HCT116 (cell line): ENCODE data around the gene ZCCHC2. TPM values are rescaled to one million over a fixed set of nuclear protein-coding genes. Genes with fewer than 3 reads are reported as not detected.

Experiments
- ATAC-seq: fragments of 200-7000 bp; cut with Tn5 transposase; 2 replicates; pipeline ENCODE4 v1.9.1; 2020; ENCODE audit warnings: mild to moderate bottlenecking, moderate library complexity
- BruUV-seq: library from RNA; stranded (reverse); fragments of 400-500 nt; replicated peaks from 2 replicates; lab custom pipeline; 2021; lab: Mats Ljungman, UMichigan
- CTCF ChIA-PET: fragments of 300-600 bp; sonication (Branson Sonifier 250); formaldehyde crosslinking; loops from one replicate; lab custom pipeline; 2021; ENCODE audit warnings: antibody characterized with exemption; lab: Charles Lee
- POLR2A ChIA-PET: fragments of 300-600, 350-600 bp; sonication (Branson Sonifier 250); formaldehyde crosslinking; loops from one replicate; lab custom pipeline; 2021; ENCODE audit warnings: antibody characterized with exemption; lab: Charles Lee
- RAD21 ChIA-PET, 2 experiments: fragments of 300-600 bp; sonication (Branson Sonifier 250); formaldehyde crosslinking; loops; one replicate each; lab custom pipeline; 2023; ENCODE audit warnings: low total read pairs in 2 of 2; ENCODE audit not compliant: uncharacterized antibody in 2 of 2, unreplicated experiment in 2 of 2, low non-redundant PET in 1 of 2; lab: Charles Lee
- DNase-seq: peaks from one replicate; pipeline ENCODE4 v3.0.0-alpha.2; 2010; ENCODE audit warnings: low read depth, low spot score
- H2AFZ ChIP-seq: fragments of 200-600 bp; shearing (Covaris generic), sonication (generic); 2 replicates; pipeline ENCODE4 v1.6.1; 2017; ENCODE audit warnings: low read depth, mixed run types, mixed read lengths, antibody characterized with exemption, low read length; ENCODE audit not compliant: poor library complexity, severe bottlenecking
- H3K27ac ChIP-seq: 2 replicates; pipeline ENCODE4 v1.5.1; 2012; ENCODE audit warnings: low read depth, low read length
- H3K27me3 ChIP-seq: fragments of 200-600 bp; sonication (generic); 2 replicates; pipeline ENCODE4 v1.6.1; 2016; ENCODE audit warnings: mixed run types, low read length, mixed read lengths; ENCODE audit not compliant: insufficient read depth
- H3K36me3 ChIP-seq, 2 experiments: fragments of 200-500 bp in 1 of 2; fragments of 200-600 bp in 1 of 2; sonication (Bioruptor generic) in 1 of 2; sonication (generic) in 1 of 2; 2 replicates each; pipeline versions ENCODE4 v1.5.1 to v1.6.1; 2014 to 2016; ENCODE audit warnings: low read length in 2 of 2, inconsistent platforms in 1 of 2, mixed read lengths in 1 of 2, mixed run types in 1 of 2; ENCODE audit not compliant: insufficient read depth in 2 of 2, control insufficient read depth in 1 of 2
- H3K4me1 ChIP-seq, 2 experiments: fragments of 200-600 bp in 1 of 2; sonication (generic) in 1 of 2; 2 replicates each; pipeline versions ENCODE4 v1.5.1 to v1.6.1; 2012 to 2017; ENCODE audit warnings: low read length in 2 of 2, inconsistent platforms in 1 of 2, mild to moderate bottlenecking in 1 of 2, mixed read lengths in 1 of 2, mixed run types in 1 of 2, moderate library complexity in 1 of 2; ENCODE audit not compliant: insufficient read depth in 2 of 2, control insufficient read depth in 1 of 2
- H3K4me2 ChIP-seq: fragments of 200-600 bp; sonication (generic); 2 replicates; pipeline ENCODE4 v1.6.1; 2017; ENCODE audit warnings: mixed run types, low read length, mixed read lengths
- H3K4me3 ChIP-seq, 2 experiments: fragments of 200-600 bp in 1 of 2; sonication (generic) in 1 of 2; replicated peaks in 1 of 2; 2 replicates each; pipeline ENCODE4 v1.5.1; 2011 to 2016; ENCODE audit warnings: low read length in 2 of 2, control low read depth in 1 of 2, low read depth in 1 of 2, mild to moderate bottlenecking in 1 of 2, mixed read lengths in 1 of 2, mixed run types in 1 of 2
- H3K79me2 ChIP-seq: fragments of 200-600 bp; sonication (generic); 2 replicates; pipeline ENCODE4 v1.6.1; 2017; ENCODE audit warnings: mild to moderate bottlenecking, mixed run types, low read length, moderate library complexity, mixed read lengths; ENCODE audit not compliant: insufficient read depth
- H3K9ac ChIP-seq: fragments of 200-600 bp; sonication (generic); 2 replicates; pipeline ENCODE4 v1.6.1; 2016; ENCODE audit warnings: low read length, mixed read lengths
- H3K9me2 ChIP-seq: fragments of 200-600 bp; sonication (generic), shearing (Covaris generic); 2 replicates; pipeline ENCODE4 v1.6.1; 2017; ENCODE audit warnings: mixed run types, mild to moderate bottlenecking, moderate library complexity; ENCODE audit not compliant: insufficient read depth
- H3K9me3 ChIP-seq, 2 experiments: fragments of 200-500 bp in 1 of 2; fragments of 200-600 bp in 1 of 2; sonication (Bioruptor generic) in 1 of 2; sonication (generic) in 1 of 2; 2 replicates each; pipeline ENCODE4 v1.6.1; 2014 to 2017; ENCODE audit warnings: low read length in 2 of 2, mixed read lengths in 2 of 2, inconsistent platforms in 1 of 2, low read depth in 1 of 2, mild to moderate bottlenecking in 1 of 2, mixed run types in 1 of 2, moderate library complexity in 1 of 2; ENCODE audit not compliant: control insufficient read depth in 1 of 2, insufficient read depth in 1 of 2
- H4K20me1 ChIP-seq: fragments of 200-600 bp; sonication (generic), shearing (Covaris generic); 2 replicates; pipeline ENCODE4 v1.6.1; 2017; ENCODE audit warnings: mixed run types, mild to moderate bottlenecking, moderate library complexity; ENCODE audit not compliant: insufficient read depth
- EGR1 ChIP-seq: IDR thresholded peaks from 2 replicates; pipeline ENCODE4 v1.6.1; 2012; ENCODE audit warnings: low read depth
- ELF1 ChIP-seq: IDR thresholded peaks from 2 replicates; pipeline ENCODE4 v1.6.1; 2012; ENCODE audit warnings: low read depth, borderline replicate concordance
- EZH2 ChIP-seq: fragments of 200-600 bp; sonication (generic); IDR thresholded peaks from 2 replicates; pipeline ENCODE4 v1.6.1; 2017; ENCODE audit warnings: antibody characterized with exemption, mixed run types
- POLR2A ChIP-seq: IDR thresholded peaks from 2 replicates; pipeline ENCODE4 v1.7.0; 2011; ENCODE audit warnings: borderline replicate concordance; ENCODE audit not compliant: insufficient read depth, insufficient read length; ENCODE audit errors: extremely low read depth
- intact Hi-C: fragments of 100-400 bp; cut with micrococcal nuclease; formaldehyde crosslinking; loops from 2 replicates; pipeline ENCODE4 v1.10.0; 2022
- total RNA-seq: library from RNA; stranded (reverse); gene quantifications from one replicate; pipeline ENCODE4 v1.2.1, GENCODE V29; 2021; ENCODE audit not compliant: unreplicated experiment
- TF ChIP-seq, protein P1 (sequence below), 3 experiments: fragments of 200-600 bp in 1 of 3; sonication (generic) in 1 of 3; IDR thresholded peaks in 2 of 3; conservative IDR thresholded peaks in 1 of 3; 2 replicates each; pipeline ENCODE4 v1.5.1; 2012 to 2017; ENCODE audit warnings: low read depth in 2 of 3, low read length in 2 of 3, antibody characterized with exemption in 1 of 3, borderline replicate concordance in 1 of 3, control low read depth in 1 of 3, mild to moderate bottlenecking in 1 of 3, mixed read lengths in 1 of 3, mixed run types in 1 of 3, moderate library complexity in 1 of 3; ENCODE audit not compliant: insufficient read depth in 1 of 3
- TF ChIP-seq, protein P2 (sequence below): IDR thresholded peaks from 2 replicates; pipeline ENCODE4 v1.6.1; 2012
- TF ChIP-seq, protein P3 (sequence below): IDR thresholded peaks from 2 replicates; pipeline ENCODE4 v1.6.1; 2012; ENCODE audit warnings: low read depth

ZCCHC2 gene
- total RNA-seq, 1 experiment from 2014 or later = 17.7 TPM

DNA sequence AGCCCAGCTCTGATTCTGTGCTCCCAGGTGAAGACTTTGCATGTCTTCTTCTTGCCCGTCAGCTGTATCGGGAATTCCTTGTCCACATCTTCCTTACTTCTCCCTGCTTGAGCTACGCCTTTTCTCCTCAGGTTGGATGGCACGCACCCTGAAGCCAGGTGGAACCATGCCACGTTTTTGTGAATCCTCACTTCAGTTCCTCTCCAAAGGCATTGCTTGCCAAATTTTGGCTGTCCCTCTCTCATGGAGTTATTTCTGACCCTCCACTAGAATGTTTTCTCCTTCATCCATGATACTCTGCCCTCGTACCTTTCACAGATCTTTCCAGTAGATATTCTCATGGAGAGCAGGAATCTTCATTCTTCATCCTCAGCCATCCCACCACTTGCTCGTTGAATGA lies 20.2 kb downstream of the ZCCHC2 start:
- H3K27ac ChIP-seq = no peak overlapping the region
- ATAC-seq = no peak
- intact Hi-C loops = no loop called here

DNA sequence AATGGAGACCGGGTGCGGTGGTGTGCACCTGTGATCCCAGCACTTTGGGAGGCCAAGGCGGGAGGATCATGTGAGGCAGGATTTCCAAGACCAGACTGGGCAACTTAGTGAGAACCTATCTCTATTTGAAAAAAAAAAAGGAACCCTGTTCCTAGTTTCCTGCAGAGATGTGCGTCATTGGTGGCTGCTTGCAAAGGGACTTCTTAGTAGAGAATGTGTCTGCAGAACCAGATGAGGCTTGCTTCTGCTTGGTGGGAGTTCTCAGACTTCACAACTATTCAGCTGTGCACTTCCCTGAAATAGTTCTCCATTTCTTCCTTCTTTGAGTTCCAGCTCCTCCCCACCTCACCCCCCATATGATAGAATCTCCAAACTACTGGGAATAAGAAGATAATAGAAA lies 22.3 kb downstream of the ZCCHC2 start:
- CTCF ChIA-PET = no interaction called here
- Histone ChIP-seq H4K20me1 (no peaks in the 10 kb centered on the region), H3K9ac (no peak overlapping the region), H3K27ac (no peak overlapping the region), H3K9me3 (no peaks in the 10 kb centered on the region), H3K4me1 (no peaks in the 10 kb centered on the region), H3K9me2 (no peaks in the 10 kb centered on the region), H3K4me3 (no peak overlapping the region), H3K27me3 (no peaks in the 10 kb centered on the region), H3K4me2 (no peak overlapping the region), H3K36me3 (peaks cover 6 to 12% of the 10 kb centered on the region in 2 experiments; a peak in 3 of 4 replicates), H2AFZ (no peak overlapping the region), H3K79me2 (no peaks in the 10 kb centered on the region; the same call in 1 of the 2 replicates)
- POLR2A ChIA-PET = no interaction called here
- TF ChIP-seq POLR2A (no peak), EGR1 (no peak), EZH2 (no peak)
- TF ChIP-seq, protein P1, sequence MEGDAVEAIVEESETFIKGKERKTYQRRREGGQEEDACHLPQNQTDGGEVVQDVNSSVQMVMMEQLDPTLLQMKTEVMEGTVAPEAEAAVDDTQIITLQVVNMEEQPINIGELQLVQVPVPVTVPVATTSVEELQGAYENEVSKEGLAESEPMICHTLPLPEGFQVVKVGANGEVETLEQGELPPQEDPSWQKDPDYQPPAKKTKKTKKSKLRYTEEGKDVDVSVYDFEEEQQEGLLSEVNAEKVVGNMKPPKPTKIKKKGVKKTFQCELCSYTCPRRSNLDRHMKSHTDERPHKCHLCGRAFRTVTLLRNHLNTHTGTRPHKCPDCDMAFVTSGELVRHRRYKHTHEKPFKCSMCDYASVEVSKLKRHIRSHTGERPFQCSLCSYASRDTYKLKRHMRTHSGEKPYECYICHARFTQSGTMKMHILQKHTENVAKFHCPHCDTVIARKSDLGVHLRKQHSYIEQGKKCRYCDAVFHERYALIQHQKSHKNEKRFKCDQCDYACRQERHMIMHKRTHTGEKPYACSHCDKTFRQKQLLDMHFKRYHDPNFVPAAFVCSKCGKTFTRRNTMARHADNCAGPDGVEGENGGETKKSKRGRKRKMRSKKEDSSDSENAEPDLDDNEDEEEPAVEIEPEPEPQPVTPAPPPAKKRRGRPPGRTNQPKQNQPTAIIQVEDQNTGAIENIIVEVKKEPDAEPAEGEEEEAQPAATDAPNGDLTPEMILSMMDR (IDR thresholded peaks at IDR 0.05 in 2 of 3, conservative IDR thresholded peaks at IDR 0.05 in 1 of 3; ENCODE audit: borderline replicate concordance in 1 of 3, insufficient read depth in 1 of 3, low read depth in 2 of 3, low read length in 2 of 3) = no peak
- TF ChIP-seq, protein P2, sequence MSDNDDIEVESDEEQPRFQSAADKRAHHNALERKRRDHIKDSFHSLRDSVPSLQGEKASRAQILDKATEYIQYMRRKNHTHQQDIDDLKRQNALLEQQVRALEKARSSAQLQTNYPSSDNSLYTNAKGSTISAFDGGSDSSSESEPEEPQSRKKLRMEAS = no peak
- TF ChIP-seq, protein P3, sequence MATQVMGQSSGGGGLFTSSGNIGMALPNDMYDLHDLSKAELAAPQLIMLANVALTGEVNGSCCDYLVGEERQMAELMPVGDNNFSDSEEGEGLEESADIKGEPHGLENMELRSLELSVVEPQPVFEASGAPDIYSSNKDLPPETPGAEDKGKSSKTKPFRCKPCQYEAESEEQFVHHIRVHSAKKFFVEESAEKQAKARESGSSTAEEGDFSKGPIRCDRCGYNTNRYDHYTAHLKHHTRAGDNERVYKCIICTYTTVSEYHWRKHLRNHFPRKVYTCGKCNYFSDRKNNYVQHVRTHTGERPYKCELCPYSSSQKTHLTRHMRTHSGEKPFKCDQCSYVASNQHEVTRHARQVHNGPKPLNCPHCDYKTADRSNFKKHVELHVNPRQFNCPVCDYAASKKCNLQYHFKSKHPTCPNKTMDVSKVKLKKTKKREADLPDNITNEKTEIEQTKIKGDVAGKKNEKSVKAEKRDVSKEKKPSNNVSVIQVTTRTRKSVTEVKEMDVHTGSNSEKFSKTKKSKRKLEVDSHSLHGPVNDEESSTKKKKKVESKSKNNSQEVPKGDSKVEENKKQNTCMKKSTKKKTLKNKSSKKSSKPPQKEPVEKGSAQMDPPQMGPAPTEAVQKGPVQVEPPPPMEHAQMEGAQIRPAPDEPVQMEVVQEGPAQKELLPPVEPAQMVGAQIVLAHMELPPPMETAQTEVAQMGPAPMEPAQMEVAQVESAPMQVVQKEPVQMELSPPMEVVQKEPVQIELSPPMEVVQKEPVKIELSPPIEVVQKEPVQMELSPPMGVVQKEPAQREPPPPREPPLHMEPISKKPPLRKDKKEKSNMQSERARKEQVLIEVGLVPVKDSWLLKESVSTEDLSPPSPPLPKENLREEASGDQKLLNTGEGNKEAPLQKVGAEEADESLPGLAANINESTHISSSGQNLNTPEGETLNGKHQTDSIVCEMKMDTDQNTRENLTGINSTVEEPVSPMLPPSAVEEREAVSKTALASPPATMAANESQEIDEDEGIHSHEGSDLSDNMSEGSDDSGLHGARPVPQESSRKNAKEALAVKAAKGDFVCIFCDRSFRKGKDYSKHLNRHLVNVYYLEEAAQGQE = no peak
- ATAC-seq (no peak), DNase-seq (no peak)
- no TSS peak for BruUV-seq
- RAD21 ChIA-PET = no interaction called here
- intact Hi-C loops = no loop called here

More for the DNA sequence above, 20.2 kb downstream of the ZCCHC2 start:
- DNase-seq = no peak
- Histone ChIP-seq H4K20me1 (no peaks in the 10 kb centered on the region), H3K9me3 (no peaks in the 10 kb centered on the region)
- TF ChIP-seq, protein P3 = no peak
- TF ChIP-seq ELF1 = no peak
- TF ChIP-seq, all 23 proteins: peak for 0
- Histone ChIP-seq H3K27me3 (no peaks in the 10 kb centered on the region), H3K79me2 (peaks cover 12% of the 10 kb centered on the region), H3K4me2 (no peak overlapping the region), H3K4me1 (peaks cover 0 to 1% of the 10 kb centered on the region in 2 experiments; a peak in 2 of 4 replicates), H3K36me3 (peaks cover 6 to 12% of the 10 kb centered on the region in 2 experiments; a peak in 3 of 4 replicates), H3K9ac (no peak overlapping the region), H2AFZ (no peak overlapping the region), H3K4me3 (no peak overlapping the region), H3K9me2 (no peaks in the 10 kb centered on the region)
- ChIA-PET RAD21 (no interaction called here), CTCF (no interaction called here), POLR2A (no interaction called here)
- no TSS peak for BruUV-seq
